Measurements from ENCODE around the gene TXNDC5. TPM values are rescaled to one million over a fixed set of nuclear protein-coding genes. Genes with fewer than 3 reads are reported as not detected.

Gene TXNDC5
- total and polyA plus RNA-seq, 9 of the 15 experiments (the other 6 are each of a cell fraction or from before 2014, with no cell fraction given): 33.9 to 156 (median 137) TPM

DNA sequence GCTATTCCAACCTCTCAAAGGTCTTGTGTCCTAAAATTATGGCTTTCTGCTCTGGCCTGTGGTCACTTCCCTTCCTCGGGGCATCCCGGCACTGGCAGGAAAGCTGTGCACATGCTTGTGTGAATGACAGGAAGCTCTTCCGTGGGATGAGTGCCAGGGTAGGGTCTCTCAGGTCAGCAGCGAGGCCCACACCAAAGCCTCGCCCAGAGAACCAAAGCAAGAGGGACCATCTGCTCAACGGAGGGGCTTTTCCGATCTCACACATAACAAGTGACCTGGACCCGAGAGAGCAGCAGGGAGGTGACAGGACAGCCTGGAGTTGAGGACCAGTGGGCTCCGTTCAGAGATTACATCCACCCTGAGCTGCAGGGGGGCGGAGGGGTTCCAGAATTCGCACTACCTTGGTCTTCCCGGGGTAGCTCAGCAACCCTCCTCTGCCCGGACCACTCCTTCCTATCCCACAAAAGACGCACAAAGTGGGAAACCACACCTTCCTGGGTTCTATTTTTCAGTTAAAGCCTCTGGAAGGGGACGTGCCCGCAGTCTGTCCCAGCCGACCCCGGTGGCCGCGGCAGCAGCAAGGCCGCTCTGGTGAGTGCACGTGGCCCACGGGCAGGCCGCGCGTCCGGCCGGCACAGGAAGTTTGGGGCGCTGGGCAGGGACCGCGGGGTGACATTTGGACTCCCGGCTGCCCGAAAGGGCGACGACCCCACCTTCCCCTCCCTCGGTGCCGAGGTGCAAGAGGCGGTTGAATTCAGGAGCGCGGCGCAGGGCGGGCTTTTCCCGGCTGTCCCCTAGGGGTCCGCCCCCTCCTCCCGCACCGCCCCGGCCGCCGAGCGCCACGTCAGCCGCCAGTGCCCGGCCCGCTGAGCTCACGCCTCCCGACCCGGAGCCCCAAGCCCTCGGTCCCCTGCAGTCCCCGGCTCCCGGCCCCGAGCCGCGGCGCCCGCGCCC, 988 bp downstream of the TXNDC5 start (continued):
- TF ChIP-seq, protein P1, sequence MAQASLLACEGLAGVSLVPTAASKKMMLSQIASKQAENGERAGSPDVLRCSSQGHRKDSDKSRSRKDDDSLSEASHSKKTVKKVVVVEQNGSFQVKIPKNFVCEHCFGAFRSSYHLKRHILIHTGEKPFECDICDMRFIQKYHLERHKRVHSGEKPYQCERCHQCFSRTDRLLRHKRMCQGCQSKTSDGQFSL (CRISPR knock-in tag; IDR thresholded peaks at IDR 0.05): no peak
- TF ChIP-seq, protein P1 (tag; IDR thresholded peaks at IDR 0.05): no peak
- no peak for TF ChIP-seq EWSR1 (IDR thresholded peaks at IDR 0.05; ENCODE audit: borderline replicate concordance, low read depth, partially characterized antibody)
- TF ChIP-seq E4F1 (CRISPR knock-in tag; IDR thresholded peaks at IDR 0.05; ENCODE audit: borderline replicate concordance): no peak
- TF ChIP-seq CCAR2 (IDR thresholded peaks at IDR 0.05; ENCODE audit: low read depth, low read length): no peak
- no peak for TF ChIP-seq ZNF274 (IDR thresholded peaks at IDR 0.05; ENCODE audit: borderline replicate concordance, low read depth, low read length)
- peak; percentile 70; the same call in 1 of the 2 replicates for TF ChIP-seq ZBTB1 (CRISPR knock-in tag; IDR thresholded peaks at IDR 0.05; ENCODE audit: borderline replicate concordance, low read depth)
- TF ChIP-seq, protein P2, sequence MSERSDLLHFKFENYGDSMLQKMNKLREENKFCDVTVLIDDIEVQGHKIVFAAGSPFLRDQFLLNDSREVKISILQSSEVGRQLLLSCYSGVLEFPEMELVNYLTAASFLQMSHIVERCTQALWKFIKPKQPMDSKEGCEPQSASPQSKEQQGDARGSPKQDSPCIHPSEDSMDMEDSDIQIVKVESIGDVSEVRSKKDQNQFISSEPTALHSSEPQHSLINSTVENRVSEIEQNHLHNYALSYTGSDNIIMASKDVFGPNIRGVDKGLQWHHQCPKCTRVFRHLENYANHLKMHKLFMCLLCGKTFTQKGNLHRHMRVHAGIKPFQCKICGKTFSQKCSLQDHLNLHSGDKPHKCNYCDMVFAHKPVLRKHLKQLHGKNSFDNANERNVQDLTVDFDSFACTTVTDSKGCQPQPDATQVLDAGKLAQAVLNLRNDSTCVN (CRISPR knock-in tag; IDR thresholded peaks at IDR 0.05): no peak
- TF ChIP-seq, protein P3, sequence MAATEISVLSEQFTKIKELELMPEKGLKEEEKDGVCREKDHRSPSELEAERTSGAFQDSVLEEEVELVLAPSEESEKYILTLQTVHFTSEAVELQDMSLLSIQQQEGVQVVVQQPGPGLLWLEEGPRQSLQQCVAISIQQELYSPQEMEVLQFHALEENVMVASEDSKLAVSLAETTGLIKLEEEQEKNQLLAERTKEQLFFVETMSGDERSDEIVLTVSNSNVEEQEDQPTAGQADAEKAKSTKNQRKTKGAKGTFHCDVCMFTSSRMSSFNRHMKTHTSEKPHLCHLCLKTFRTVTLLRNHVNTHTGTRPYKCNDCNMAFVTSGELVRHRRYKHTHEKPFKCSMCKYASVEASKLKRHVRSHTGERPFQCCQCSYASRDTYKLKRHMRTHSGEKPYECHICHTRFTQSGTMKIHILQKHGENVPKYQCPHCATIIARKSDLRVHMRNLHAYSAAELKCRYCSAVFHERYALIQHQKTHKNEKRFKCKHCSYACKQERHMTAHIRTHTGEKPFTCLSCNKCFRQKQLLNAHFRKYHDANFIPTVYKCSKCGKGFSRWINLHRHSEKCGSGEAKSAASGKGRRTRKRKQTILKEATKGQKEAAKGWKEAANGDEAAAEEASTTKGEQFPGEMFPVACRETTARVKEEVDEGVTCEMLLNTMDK (IDR thresholded peaks at IDR 0.05; ENCODE audit: borderline replicate concordance, insufficient read depth, low read depth, low read length, poor library complexity, severe bottlenecking): no peak
- TF ChIP-seq, protein P4, sequence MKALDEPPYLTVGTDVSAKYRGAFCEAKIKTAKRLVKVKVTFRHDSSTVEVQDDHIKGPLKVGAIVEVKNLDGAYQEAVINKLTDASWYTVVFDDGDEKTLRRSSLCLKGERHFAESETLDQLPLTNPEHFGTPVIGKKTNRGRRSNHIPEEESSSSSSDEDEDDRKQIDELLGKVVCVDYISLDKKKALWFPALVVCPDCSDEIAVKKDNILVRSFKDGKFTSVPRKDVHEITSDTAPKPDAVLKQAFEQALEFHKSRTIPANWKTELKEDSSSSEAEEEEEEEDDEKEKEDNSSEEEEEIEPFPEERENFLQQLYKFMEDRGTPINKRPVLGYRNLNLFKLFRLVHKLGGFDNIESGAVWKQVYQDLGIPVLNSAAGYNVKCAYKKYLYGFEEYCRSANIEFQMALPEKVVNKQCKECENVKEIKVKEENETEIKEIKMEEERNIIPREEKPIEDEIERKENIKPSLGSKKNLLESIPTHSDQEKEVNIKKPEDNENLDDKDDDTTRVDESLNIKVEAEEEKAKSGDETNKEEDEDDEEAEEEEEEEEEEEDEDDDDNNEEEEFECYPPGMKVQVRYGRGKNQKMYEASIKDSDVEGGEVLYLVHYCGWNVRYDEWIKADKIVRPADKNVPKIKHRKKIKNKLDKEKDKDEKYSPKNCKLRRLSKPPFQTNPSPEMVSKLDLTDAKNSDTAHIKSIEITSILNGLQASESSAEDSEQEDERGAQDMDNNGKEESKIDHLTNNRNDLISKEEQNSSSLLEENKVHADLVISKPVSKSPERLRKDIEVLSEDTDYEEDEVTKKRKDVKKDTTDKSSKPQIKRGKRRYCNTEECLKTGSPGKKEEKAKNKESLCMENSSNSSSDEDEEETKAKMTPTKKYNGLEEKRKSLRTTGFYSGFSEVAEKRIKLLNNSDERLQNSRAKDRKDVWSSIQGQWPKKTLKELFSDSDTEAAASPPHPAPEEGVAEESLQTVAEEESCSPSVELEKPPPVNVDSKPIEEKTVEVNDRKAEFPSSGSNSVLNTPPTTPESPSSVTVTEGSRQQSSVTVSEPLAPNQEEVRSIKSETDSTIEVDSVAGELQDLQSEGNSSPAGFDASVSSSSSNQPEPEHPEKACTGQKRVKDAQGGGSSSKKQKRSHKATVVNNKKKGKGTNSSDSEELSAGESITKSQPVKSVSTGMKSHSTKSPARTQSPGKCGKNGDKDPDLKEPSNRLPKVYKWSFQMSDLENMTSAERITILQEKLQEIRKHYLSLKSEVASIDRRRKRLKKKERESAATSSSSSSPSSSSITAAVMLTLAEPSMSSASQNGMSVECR (CRISPR knock-in tag; IDR thresholded peaks at IDR 0.05): peak; percentile 84; the same call in 1 of the 2 replicates
